ENCODE results near the gene HES1. TPM values are rescaled to one million over a fixed set of nuclear protein-coding genes. Genes with fewer than 3 reads are reported as not detected.

The HES1 gene
- total RNA-seq, 2 donors from 2014 or later = 0.58 to 4.0 TPM

DNA sequence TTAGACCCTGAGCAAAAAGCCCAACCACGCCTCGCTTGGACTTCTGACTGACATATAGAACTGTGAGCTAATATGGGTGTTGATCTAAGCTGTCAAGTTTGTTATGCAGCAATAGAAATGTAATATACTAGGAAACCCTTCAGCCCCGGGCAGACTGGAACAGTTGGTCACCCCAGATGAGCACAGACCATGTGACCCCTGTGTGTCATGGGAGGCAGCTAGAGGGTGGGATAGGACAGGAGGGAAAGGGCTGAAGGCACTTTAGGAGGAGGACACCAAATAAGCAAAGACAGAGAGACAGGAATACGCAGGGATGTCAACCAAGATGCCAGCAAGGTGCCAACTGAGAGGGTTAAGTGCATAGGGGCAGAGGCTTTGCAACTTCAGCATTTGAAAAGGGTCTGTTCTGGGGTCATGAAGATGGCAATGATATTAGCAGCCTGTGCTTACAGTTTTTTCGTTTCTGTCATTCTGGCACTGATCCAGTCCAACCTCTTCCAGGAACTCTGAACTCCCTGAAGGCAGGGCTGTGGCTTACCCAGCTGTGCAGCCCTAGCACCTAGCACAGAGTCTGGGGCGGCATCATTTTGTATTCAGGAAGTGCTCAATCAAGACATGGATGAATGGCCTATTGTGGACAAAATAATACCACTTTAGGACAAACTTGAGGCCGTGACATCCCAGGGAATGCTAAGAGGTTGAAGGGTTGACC lies 51.4 kb downstream of the HES1 start:
- no peaks in the 10 kb centered on the region for H3K4me1 Mint-ChIP-seq
- H3K36me3 Mint-ChIP-seq (ENCODE audit: low read depth) = no peaks in the 10 kb centered on the region
- ATAC-seq (replicated peaks) = no peak
- no peaks in the 10 kb centered on the region for H3K27me3 Mint-ChIP-seq
- no peak overlapping the region for H3K4me3 Mint-ChIP-seq
- no peaks in the 10 kb centered on the region for H3K9me3 Mint-ChIP-seq
- H3K27ac Mint-ChIP-seq = no peak overlapping the region

Other genes with a start within 250 kb of the HES1 start
- not detected for gene CPN2, start 215.2 kb downstream of the HES1 start, total RNA-seq
- gene LRRC15, start 233.6 kb downstream of the HES1 start, total RNA-seq = not detected

Data from activated T-helper 17 cell treated with anti-CD3 and anti-CD28 coated beads, Interleukin-2, amount 50 U/mL, for 72 hours (primary cell).